NOMO-1 (cell line): ENCODE data around the gene TMEM9.

Experiments used
- DNase-seq, 2 experiments: peaks; one replicate each; lab custom pipeline; 2025; ENCODE audit not compliant: unreplicated experiment in 2 of 2; lab: John Stamatoyannopoulos, UW

The TMEM9 gene

DNA sequence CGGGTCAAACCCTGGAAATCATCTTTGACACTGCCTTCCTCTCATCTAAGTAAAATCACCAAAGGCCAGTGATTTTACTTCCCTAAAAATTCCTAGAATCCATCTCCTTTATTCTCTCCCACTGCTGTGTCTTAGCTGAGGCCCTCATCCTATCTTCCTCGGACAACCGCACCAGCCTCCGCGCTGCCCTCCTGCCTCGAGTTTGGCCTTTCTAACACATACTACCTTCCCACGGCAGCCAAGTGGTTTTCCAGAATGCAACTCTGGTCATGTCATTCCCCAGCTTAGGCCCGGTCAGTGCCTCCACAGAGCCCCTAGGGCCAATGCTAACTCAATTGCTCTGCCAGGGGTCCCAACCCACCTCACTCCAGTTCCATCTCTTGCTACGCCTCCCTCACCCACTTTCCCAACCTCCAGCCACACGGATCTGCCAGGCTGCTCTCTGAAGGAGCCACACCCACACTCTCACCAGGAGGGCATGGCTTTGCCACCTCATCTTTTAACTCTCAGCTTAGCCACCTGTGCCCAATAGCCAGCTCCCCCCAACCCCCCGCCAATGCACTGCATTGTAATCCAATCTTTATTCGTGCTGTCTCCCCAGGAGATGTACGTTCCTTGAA lies 6.8 kb downstream of the TMEM9 start:
- DNase-seq, result no peak

DNA sequence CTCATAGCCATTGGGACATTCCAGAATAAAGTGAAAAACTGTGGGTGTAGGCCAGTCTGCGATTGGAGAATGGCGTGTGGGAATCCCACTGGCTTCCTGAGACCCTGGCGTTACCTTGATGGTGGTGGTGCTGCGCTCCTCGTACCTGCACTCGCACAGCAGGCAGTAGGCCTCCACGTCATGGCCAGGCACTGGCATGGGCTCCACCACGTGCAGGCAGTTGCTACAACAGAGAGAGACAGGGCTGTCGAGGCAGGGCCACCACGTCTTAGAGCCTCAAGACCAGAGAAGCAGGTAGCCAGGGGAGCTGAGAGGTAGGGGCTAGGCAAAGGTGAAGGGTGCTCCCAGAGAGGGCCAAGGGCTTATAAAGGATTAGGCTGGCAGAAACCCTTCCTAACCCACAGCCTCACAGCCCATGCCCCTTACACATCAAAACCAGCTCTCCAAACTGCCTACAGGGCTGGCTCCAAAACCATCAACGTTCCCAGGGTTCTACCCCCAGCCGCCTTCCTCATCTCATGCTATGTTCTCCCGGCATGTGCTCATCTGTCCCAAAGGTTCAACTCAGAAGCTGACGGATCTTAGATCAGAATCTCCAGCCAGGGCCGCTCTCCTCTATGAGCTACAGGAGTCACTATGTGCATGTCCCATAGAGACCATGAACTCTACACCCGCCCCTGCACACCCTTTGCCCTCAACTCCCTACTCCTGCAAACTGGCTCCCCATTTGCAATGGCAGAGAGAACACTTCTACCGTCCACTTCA lies 7.5 kb downstream of the TMEM9 start:
- no peak for DNase-seq

DNA sequence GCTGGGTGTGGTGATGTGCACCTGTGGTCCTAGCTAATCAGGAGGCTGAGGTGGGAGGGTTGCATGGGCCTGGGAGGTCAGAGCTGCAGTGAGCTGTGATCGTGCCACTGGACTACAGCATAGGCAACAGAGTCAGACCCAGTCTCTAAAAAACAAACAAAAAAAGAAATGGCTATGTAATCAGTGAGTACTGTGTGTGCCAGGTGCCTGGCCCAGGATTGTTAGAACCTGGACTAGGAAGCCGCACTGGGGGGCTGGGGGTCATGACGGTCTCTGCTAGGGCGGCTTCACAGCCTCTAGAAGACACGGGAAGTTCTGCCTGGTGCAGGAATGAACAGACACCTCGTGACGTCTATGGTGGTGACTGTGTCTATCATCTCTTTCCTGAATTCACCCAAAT lies 8.5 kb downstream of the TMEM9 start:
- DNase-seq, result no peak

DNA sequence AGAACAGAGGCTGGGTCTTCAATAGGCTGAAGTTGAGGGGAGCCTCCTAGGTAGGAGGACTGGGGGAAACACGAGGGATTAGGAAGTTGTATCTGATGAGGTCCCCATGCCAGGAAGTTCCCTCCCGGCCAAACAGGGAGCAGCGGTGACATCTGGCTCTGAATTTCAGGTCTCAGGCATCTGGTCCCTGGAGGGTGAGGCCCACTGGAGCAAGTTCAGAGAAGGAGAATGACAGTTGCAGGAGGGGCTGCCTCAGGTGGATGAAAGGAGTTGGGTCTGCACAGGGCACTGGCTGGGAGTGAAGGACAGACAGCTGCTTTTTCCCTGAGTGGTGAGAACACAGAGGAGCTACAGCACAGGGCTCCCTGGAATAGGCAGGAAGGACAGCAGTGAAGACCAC lies 9.1 kb downstream of the TMEM9 start:
- DNase-seq, result no peak

DNA sequence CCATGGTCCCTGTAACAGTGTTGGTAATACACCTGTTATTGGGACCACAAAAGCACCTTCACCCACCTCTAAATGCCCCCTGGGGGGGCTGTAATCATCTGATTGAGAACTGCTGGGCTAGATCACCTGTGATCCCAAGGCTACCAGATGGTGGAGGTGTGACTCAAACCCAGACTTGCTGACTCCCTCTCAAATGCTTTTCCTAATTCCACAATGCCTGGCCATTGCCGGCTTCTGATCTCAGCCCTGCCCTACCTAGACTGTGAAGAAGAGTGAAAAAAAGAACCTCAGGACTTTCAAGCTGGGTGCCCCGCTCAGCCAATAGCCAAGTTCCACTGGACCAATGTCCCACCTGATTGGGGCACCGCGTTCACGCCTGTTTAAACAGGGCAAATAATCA lies 9.6 kb downstream of the TMEM9 start:
- DNase-seq, result no peak

DNA sequence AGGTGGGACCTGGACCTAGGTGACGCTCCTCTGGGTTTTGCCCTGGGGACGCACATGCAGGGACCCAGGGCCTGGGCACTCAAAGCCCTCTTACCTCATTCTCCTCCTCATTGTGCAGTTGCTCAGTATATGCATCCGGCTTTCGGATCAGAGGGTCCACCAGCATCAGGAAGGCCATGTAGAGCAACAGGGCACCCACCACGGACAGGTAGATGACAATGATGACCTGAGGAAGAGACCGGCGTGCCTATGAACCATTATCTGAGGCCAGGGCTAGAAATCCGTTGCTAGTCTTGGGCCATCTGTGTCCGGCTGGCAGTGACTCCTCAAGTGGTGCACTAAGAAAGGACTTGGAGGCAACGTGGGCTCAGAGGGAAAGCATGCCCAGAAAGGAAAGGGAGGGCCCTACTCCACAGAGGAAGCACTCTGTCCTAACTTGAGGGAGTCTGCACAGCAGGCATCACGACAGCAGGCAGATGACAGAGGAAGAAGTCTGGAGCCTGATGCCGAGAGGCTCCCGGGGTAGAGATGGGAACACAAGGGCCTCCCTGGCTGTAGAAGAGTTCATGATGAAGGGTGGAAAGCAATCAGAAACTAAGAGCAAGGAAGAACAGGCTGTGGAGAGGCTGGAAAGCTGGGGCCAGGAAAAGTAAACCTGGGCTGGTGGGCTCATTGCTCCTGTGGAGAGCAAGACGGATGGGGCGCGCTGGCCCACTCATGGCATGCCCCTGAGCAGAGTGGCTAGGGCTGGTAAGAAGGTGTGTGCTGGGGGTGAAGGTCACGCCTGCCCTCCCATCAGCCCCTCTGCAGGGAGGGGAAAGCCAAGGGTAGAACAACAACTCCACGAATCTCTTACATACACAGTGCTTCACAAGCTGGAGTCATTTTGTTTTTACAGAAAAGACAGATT lies 10.3 kb downstream of the TMEM9 start:
- no peak for DNase-seq

DNA sequence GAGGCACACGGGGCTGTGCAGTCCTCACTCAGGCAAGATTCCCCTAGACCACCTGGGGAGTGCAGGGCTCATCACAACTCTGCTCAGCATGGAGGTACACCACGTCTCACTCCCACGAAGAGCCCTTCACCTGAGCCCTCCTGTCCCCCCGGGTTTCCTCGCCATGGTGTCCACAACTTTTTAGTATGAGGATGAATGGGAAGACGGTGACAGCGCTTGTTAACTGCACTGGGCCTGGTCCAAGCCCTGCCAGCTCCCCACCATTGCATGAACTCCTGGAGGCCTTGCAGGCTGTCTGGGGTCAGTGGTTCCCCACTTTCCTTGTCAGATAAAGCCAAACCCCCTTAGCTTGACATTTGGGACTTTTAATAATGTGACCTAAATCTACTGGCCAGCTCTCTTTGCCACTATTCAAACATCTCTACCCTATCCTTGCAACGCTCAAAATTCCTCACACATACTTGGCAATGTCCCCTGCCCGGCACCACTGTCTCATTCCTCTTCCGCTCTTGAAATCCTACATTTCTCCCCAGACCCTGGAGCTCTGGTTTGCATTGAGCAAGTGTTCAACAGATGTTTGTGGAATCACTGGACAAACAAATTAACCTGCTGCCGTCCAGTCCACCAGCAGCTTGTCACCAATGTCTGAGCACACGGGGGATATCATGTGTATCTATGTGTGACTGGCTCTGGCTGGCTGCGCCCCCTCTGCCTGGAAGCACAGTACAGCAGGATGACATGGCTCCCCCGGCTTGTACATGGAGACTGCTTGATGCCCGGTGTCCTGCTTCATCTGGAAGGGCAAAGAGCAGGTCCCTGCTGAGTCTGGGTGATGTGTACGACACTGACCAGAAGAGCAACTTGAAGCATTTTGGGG lies 11.2 kb downstream of the TMEM9 start:
- no peak for DNase-seq

DNA sequence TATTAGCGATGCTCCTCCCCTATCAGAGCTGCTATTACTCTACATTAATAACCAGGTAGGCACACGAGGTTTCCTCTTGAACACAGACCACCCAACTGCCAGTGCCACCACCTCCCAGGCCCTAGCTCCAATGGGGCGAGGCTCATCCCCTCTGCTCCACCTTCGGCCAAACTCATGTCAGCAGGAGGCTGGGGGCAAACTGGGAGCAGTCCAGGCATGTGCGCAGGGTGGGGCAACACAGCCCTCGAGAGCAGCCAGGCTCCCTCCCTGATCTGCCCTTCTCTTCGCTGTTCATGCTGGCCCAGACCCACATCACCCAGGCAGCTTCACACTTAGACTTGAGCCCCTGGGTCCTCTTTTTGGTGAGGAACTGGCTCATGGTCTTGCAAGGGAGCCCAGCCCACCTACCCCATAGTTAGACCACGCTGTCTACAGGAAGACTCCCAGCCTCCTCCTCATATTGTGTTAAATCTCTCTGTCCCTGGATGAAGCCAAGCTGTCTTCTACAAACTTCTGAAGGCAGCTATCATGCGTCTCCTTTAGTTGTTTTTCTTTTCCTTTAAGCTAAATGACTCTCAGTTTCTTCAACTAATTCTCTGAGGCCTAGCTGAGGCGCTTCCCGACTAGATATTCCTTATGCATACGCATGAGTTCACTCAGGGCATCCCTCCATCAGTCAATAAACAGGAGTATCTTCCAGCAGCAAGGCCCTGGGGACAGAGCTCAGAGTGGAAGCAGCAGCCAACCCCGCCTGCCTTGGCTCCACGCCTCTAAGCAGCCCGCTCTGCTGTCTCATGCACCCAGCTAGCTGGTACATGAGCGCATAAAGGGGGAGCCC lies 12.0 kb downstream of the TMEM9 start:
- DNase-seq, result no peak

DNA sequence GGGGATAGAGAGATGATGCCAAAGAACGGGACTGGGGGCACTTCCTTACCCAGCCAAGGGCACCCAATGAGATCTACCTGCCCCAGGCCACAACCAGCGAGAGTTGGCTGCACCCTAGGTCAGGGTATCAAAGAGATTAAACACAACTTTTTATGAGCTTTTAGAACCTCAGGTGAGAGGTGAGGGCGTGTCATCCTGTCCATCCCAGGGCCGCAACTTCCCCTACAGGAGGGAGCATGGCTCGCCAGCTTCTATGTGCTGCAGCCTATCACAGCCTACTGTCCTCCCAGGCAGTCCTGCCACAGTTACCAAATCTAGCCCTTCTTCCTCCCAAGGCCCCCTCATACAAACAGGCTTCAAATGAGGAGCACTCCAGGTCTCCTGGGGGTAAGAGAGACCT lies 12.9 kb downstream of the TMEM9 start:
- DNase-seq, result no peak

DNA sequence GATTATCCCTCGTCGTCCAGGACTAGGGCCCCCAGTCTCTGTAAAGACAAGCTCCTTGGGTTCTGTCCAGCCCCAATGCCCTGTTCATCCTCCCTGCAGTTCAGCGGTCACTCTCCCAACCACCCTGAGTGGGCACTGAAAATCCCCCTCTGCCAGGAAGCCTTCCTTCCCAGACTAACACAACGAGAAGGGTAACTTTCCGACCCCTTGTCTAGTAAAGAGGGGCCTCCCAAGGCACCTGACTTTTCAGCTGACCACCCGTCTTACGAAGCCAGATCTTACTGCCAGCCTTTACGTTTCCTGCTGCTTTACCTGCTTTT lies 13.4 kb downstream of the TMEM9 start:
- no peak for DNase-seq

DNA sequence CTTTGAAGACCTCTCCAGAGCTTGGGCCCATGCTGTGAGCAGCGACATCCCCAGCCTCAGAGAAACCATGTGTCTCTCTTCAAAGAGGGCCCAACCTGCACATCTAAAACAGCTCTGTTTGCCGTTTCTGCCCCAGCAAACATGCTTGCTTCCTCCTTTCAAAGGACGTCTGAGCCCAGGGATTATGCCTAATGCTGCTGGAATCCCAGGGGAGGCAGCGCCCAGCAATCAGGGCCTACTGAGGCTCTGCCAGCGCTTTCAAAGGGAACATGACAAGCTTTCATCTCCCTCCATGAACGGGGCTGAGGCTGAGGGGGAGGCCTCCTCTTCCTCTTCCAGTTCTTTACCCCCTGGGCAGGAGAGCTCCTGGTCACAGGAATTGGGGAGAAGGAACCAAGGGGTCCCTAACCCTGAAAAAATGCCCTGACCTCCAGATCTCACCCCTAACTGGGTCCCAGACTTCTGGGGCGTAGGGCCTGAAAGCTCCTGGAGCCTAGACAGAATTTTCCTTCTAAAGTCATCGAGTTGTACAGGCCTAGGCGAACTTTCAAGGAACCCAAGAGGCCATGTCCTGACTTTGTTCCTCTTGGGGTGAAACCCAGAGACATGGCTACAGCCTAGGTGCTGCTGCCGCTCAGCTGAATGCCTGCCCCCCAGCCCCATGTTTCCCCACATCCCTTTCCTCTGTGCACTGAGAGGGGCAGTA lies 13.9 kb downstream of the TMEM9 start:
- no peak for DNase-seq

DNA sequence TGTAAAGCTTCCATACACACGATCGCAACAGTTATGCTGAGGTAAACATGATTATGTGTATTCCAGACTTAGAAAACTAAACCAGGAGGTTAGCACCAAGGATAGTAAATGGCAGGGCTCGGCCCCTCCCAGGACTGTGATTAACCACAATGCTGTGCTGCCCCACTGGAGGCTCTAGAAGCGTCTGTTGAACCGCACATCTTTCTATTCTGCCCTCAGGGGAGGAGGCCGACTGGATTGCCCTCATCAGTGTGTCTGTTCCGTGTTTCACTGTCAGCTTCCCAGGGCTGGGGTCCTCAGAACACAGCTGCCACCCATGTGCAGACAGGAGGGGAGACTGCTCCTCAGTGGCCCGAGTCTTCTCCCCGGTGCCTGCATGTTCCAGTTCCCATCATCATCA lies 14.5 kb downstream of the TMEM9 start:
- no peak for DNase-seq

DNA sequence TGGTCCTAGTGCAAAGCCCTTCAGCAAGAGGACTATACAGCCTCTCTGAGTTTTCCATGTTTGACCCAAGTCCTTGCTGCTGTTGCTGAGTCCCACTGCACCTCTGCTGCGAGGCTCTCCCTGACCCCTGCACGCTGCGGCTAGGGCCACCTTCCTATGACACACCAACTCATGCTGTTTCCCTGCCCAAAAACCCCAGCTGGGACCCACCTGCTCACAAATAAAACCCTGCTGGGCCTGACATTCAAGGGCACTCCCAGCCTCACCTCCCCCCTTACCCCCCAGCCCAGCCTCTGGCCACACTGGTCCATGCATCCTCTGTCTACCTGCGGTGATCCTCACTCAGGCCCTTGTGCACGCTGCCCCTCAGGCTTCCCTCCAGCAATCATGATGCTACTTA lies 15.0 kb downstream of the TMEM9 start:
- no peak for DNase-seq

DNA sequence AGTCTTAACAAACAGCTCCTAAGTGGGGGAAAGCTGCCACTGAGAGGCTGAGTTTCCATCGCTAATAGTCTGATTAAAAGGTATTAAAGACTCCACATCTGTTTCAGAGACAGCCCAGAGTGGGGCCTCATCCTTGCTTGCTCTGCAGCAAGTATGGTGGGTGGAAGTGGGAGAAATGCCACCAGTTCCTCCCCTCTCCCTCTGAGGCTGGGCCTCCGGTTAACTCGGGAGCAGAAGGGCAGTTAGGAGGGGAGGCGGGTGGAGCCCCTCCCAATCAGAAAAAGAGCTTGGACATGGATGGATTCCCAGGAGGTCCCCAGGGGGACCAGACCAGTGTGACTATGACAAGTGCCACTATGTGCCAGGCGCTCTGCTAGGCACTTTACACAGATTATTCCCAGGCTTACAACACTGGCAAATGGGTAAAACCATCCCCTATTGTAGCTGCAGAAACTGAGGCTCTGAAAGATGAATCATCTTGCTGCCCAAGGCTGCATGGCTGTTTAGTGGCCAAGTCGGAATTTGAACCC lies 15.9 kb downstream of the TMEM9 start:
- DNase-seq, result no peak

DNA sequence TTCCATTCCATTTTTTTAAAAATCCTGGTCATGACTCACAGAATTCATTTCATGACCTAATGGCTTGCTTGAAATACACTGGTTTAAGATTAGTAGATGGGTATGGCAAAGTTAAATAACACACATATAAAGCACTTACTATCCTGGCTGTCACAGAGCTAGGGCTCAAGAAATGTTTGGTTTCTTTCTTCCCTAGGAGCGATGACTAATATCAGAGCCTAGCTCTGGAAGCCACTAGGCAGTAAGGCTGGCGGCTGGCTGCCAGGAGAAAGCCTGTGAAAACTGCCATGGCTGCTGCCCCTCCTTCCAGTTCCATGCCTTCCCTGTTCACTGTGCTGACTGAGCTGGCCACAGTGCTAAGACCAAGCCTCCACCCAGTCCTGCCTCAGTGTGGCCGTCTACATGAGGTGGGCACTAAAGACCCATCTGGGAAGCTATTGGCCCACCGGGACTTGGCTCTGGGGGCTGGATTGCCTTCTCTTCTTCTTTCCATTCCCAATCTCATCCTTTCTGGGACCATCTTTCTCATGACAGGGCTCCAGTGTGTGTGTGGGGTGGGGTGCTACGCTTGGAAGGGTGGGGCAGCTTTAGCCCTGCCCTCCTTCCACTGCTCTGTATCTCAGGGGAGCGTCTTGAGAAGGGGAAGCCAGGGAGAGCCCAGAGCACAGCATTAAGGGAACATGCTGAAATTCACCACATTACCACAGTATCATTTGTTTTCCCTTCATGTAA lies 16.5 kb downstream of the TMEM9 start:
- no peak for DNase-seq

DNA sequence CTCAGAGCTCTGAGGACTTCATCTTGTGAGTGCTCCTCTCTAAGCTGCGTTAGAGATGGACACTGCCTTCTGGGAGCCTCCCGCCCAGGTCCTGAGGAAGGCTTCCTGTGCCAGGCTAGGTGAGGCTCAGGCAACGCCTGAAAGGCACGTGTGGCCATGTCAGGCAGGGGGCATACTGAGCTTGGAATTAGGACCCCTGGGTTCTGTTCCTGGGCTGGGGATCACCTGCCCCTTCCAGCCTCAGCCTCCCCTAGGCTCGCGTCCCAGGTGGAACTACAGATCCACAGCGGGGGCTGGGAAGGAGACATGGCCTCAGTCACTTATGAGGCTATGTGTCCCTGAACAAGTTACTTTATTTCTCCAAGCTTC lies 17.3 kb downstream of the TMEM9 start:
- no peak for DNase-seq

DNA sequence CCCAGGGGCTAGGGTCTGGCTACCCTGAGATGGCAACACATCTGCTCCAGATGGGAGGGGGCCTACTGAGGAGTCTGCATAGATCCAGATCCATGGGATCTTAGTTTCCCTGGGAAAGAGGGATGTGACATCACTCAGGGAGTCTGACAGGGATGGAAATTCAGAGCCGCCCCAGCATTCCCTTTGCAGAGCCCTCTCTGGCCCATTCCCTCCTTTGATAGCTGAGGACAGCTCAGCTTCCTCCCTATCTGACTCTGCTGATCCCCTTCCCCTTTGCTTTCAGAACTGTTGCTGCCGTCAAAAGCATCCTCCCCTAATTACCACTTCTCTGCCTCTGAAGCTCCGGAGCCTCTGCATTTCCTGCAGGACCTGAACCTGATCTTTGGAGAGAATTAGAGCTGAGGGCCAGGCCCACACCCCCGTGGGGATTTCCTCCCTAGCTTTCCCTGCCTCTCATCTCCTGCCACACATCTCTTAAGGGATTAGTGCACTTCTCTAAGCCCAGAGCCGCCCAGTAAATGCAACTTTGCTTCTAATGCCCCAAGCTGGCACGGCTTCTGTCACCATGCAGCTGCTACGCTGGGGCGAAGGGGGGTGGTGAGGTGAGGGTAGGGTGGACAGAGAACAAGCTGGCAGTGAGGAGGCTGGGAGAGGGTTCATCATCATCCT lies 17.8 kb downstream of the TMEM9 start:
- DNase-seq, result no peak

DNA sequence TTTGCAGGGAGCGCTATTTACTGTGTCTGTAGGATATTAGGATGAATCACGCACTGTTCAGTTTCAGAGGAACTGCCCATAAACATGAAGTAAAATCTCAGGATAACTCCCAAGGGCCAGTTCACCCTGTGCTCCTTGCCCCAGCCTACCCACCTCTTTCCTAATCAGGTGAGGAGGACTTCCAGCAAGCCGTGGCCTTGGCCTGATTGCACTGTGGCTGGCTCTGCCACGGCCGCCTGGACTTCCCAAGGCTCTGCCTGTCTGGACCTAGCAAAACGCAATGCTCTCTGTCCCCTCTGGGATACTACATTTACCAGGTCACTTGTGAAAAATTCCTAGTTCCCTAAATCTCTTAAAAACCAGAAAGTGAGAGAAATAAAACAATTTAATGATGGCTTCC lies 19.9 kb downstream of the TMEM9 start:
- DNase-seq, result no peak
